Measurements from ENCODE around the gene ANKRD11.
"Not testable (repeated sequence)": the region's sequence is repeated elsewhere in the genome, so short reads cannot be mapped to it uniquely, and the experiment has no call there.

Gene ANKRD11

DNA sequence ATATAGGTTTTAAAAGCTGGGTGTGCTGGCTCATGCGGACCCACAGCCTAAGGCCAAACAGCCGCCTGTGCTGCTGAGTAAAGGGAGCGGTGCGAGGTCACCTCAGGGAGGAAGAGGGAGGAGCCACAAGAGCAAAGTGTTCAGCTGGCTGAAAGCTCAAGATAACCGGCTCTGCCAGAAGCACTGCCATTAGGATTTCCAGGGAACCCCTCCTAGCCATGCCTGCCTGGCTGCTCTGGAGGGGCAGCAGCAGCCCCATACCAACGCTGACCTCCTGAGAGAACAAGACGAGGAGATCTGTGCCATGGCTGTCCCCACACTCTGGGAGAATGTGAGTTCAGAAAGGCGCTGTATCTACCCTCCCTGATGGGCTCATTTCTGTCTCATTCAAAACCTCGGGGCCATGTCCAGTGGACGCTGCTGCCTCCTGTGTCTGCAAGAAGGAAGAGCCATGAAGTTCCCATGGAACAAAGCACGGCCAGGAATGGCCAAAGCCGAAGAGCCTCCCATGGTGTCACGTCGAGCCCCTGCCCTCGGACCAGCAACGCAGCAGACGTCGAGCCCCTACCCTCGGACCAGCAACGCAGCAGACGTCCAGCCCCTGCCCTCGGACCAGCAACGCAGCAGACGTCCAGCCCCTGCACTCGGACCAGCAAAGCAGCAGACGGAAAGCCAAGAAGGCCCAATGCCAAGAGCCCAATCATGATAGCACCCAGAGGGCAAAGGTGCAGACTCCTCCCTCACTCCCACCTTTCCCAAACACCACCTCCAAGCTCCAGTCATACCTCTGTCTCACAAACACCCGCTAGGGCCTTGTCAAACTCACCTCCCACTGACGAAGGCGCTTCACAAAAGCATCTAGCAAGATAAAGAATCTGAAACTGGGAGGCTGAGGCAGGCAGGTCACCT is 107.0 kb downstream of the ANKRD11 start:
- Histone ChIP-seq H4K20me1 (ENCODE audit: insufficient read depth, low read length, poor library complexity, severe bottlenecking) (peaks cover 62% of the 10 kb centered on the region), H3K4me1 (ENCODE audit: insufficient read depth, low read length, poor library complexity, severe bottlenecking) (peaks cover 10% of the 10 kb centered on the region), H3K4me3 (ENCODE audit: low read length, poor library complexity, severe bottlenecking) (no peak overlapping the region), H3K36me3 (ENCODE audit: insufficient read depth, low read length) (no peaks in the 10 kb centered on the region), H3F3A (ENCODE audit: low read depth) (no peaks in the 10 kb centered on the region), H3K79me2 (ENCODE audit: insufficient read depth, low read length) (peaks cover 87% of the 10 kb centered on the region), H3K4me2 (ENCODE audit: low read depth, low read length, poor library complexity, severe bottlenecking) (no peak overlapping the region), H2AFZ (ENCODE audit: low read length) (no peak overlapping the region), H3K9ac (ENCODE audit: low read depth, low read length, poor library complexity, severe bottlenecking) (no peak overlapping the region), H3K9me2 (replicated peaks; ENCODE audit: low read depth, low read length) (no peaks in the 10 kb centered on the region), H3K9me3 (ENCODE audit: insufficient read depth, low read depth, low read length) (no peaks in the 10 kb centered on the region), H3K27me3 (ENCODE audit: insufficient read depth, low read length, poor library complexity, severe bottlenecking) (no peaks in the 10 kb centered on the region)
- TF ChIP-seq EZH2phosphoT487 (IDR thresholded peaks at IDR 0.05; ENCODE audit: borderline replicate concordance): no peak
- TF ChIP-seq, protein P1, sequence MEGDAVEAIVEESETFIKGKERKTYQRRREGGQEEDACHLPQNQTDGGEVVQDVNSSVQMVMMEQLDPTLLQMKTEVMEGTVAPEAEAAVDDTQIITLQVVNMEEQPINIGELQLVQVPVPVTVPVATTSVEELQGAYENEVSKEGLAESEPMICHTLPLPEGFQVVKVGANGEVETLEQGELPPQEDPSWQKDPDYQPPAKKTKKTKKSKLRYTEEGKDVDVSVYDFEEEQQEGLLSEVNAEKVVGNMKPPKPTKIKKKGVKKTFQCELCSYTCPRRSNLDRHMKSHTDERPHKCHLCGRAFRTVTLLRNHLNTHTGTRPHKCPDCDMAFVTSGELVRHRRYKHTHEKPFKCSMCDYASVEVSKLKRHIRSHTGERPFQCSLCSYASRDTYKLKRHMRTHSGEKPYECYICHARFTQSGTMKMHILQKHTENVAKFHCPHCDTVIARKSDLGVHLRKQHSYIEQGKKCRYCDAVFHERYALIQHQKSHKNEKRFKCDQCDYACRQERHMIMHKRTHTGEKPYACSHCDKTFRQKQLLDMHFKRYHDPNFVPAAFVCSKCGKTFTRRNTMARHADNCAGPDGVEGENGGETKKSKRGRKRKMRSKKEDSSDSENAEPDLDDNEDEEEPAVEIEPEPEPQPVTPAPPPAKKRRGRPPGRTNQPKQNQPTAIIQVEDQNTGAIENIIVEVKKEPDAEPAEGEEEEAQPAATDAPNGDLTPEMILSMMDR (conservative IDR thresholded peaks at IDR 0.05; ENCODE audit: low read length): no peak

DNA sequence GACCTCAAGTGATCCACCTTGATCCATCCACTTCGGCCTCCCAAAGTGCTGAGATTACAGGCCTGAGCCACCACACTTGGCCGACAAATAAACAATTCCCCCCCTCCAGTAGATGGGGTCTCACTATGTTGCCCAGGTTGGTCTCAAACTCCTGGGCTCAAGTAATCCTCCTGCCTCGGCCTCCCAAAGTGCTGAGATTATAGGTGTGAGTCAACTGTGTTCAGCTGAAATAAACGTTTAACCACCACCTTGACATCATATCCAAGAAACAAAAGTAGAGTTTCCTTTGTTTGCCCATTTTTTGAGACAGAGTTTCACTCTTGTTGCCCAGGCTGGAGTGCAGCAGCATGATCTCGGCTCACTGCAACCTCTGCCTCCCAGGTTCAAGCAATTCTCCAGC is 107.8 kb downstream of the ANKRD11 start:
- H3K4me2 ChIP-seq (ENCODE audit: low read depth, low read length, poor library complexity, severe bottlenecking); H3K9me2 ChIP-seq (replicated peaks; ENCODE audit: low read depth, low read length); H3F3A ChIP-seq (ENCODE audit: low read depth); H3K9ac ChIP-seq (ENCODE audit: low read depth, low read length, poor library complexity, severe bottlenecking); H3K36me3 ChIP-seq (ENCODE audit: insufficient read depth, low read length); H3K27me3 ChIP-seq (ENCODE audit: insufficient read depth, low read length, poor library complexity, severe bottlenecking); H3K4me3 ChIP-seq (ENCODE audit: low read length, poor library complexity, severe bottlenecking); H2AFZ ChIP-seq (ENCODE audit: low read length); H3K9me3 ChIP-seq (ENCODE audit: insufficient read depth, low read depth, low read length): not testable (repeated sequence)
- Histone ChIP-seq H4K20me1 (ENCODE audit: insufficient read depth, low read length, poor library complexity, severe bottlenecking) (peaks cover 66% of the 10 kb centered on the region), H3K4me1 (ENCODE audit: insufficient read depth, low read length, poor library complexity, severe bottlenecking) (peaks cover 10% of the 10 kb centered on the region), H3K79me2 (ENCODE audit: insufficient read depth, low read length) (peaks cover 92% of the 10 kb centered on the region)

DNA sequence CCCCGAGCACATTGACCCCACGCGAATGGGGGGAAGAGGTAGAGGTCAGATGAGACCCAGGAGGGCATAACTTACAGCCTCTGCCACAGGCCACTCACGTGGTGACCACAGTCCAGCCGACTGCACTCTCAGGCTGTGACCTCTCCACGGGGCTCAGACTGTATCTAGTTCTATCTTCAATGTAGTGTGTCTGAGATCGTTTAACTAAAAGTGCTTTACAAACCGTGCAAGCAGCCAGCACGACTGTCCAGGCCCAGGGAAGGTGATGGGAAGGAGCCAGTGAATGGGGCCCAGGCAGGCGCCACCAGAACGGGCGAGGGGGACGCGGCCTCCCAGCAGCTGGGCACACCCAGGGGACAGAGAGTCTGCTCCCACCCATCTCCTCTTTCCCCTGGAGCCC is 108.6 kb downstream of the ANKRD11 start:
- no peak overlapping the region for H3K4me2 ChIP-seq (ENCODE audit: low read depth, low read length, poor library complexity, severe bottlenecking)
- no peak overlapping the region for H2AFZ ChIP-seq (ENCODE audit: low read length)
- H3F3A ChIP-seq (ENCODE audit: low read depth): no peaks in the 10 kb centered on the region
- no peak overlapping the region for H3K9ac ChIP-seq (ENCODE audit: low read depth, low read length, poor library complexity, severe bottlenecking)
- H3K9me2 ChIP-seq (replicated peaks; ENCODE audit: low read depth, low read length): no peaks in the 10 kb centered on the region
- peaks cover 10% of the 10 kb centered on the region for H3K4me1 ChIP-seq (ENCODE audit: insufficient read depth, low read length, poor library complexity, severe bottlenecking)
- peaks cover 94% of the 10 kb centered on the region for H3K79me2 ChIP-seq (ENCODE audit: insufficient read depth, low read length)
- TF ChIP-seq EZH2phosphoT487 (IDR thresholded peaks at IDR 0.05; ENCODE audit: borderline replicate concordance): no peak
- TF ChIP-seq, protein P1 (conservative IDR thresholded peaks at IDR 0.05; ENCODE audit: low read length): no peak
- H3K36me3 ChIP-seq (ENCODE audit: insufficient read depth, low read length): no peaks in the 10 kb centered on the region
- no peak overlapping the region for H3K4me3 ChIP-seq (ENCODE audit: low read length, poor library complexity, severe bottlenecking)
- no peaks in the 10 kb centered on the region for H3K27me3 ChIP-seq (ENCODE audit: insufficient read depth, low read length, poor library complexity, severe bottlenecking)
- no peaks in the 10 kb centered on the region for H3K9me3 ChIP-seq (ENCODE audit: insufficient read depth, low read depth, low read length)
- H4K20me1 ChIP-seq (ENCODE audit: insufficient read depth, low read length, poor library complexity, severe bottlenecking): peaks cover 65% of the 10 kb centered on the region

DNA sequence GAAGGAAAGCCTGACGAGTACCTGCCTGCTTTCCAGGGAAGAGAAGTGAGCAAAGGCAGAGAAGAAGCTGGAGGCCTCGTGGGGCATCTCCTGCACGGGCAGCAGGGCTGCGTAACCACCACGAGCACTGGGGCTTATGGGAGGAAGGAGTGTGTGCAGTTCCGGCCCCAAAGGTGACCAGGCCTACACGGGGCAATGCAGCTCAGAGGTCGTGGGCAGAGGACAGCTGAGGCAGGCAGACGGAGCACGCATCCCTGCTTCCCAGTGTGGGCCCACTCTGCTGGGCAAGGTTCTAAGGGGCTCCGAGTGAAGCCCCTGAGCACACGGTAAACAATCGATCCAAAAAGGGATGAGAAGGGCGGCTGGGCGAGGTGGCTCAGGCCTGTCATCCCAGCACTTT is 109.7 kb downstream of the ANKRD11 start:
- peaks cover 62% of the 10 kb centered on the region for H4K20me1 ChIP-seq (ENCODE audit: insufficient read depth, low read length, poor library complexity, severe bottlenecking)
- no peaks in the 10 kb centered on the region for H3K27me3 ChIP-seq (ENCODE audit: insufficient read depth, low read length, poor library complexity, severe bottlenecking)
- no peaks in the 10 kb centered on the region for H3F3A ChIP-seq (ENCODE audit: low read depth)
- H3K9me2 ChIP-seq (replicated peaks; ENCODE audit: low read depth, low read length): no peaks in the 10 kb centered on the region
- TF ChIP-seq EZH2phosphoT487 (IDR thresholded peaks at IDR 0.05; ENCODE audit: borderline replicate concordance): no peak
- H3K79me2 ChIP-seq (ENCODE audit: insufficient read depth, low read length): peaks cover 93% of the 10 kb centered on the region
- peaks cover 10% of the 10 kb centered on the region for H3K4me1 ChIP-seq (ENCODE audit: insufficient read depth, low read length, poor library complexity, severe bottlenecking)
- no peaks in the 10 kb centered on the region for H3K36me3 ChIP-seq (ENCODE audit: insufficient read depth, low read length)
- H3K9me3 ChIP-seq (ENCODE audit: insufficient read depth, low read depth, low read length): no peaks in the 10 kb centered on the region
- no peak overlapping the region for H2AFZ ChIP-seq (ENCODE audit: low read length)
- no peak overlapping the region for H3K9ac ChIP-seq (ENCODE audit: low read depth, low read length, poor library complexity, severe bottlenecking)
- H3K4me3 ChIP-seq (ENCODE audit: low read length, poor library complexity, severe bottlenecking): no peak overlapping the region
- H3K4me2 ChIP-seq (ENCODE audit: low read depth, low read length, poor library complexity, severe bottlenecking): no peak overlapping the region

Data from Loucy (cell line).